Lower leg skin (tissue), 3 donors: ENCODE data around the gene GUCY1A1.

Experiments used
- POLR2A ChIP-seq, 2 donors: fragments of 450-650 bp; IDR thresholded peaks; one replicate each; pipeline ENCODE4 v1.6.1; 2016 to 2017; ENCODE audit warnings: antibody characterized with exemption in 2 of 2, mild to moderate bottlenecking in 1 of 2, moderate library complexity in 1 of 2
- TF ChIP-seq, protein P1 (sequence below), 3 donors: fragments of 450-650 bp; IDR thresholded peaks; one replicate each; pipeline ENCODE4 v1.5.1; 2016; ENCODE audit warnings: antibody characterized with exemption in 3 of 3, mild to moderate bottlenecking in 3 of 3, moderate library complexity in 2 of 3

DNA sequence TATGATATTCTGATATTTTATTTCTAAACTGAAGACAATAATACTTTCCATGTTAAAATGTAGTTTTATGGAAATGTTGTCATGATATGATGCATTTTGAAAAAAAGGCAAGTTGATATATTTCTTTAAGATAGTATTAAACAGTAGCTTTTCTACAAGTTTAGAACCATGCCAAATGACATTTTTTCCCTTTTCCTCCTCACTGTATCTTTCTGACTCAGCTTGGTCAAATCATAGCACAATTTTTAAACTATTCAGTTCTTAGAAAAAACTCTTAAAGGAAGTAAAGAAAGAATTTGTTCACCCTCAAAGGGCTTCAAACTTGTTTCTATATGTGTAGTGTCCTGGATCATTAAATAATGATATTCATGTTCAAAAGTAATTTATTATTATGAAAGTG, 46.0 kb upstream of the GUCY1A1 start:
- no peak for TF ChIP-seq POLR2A (IDR thresholded peaks at IDR 0.05)
- TF ChIP-seq, protein P1, sequence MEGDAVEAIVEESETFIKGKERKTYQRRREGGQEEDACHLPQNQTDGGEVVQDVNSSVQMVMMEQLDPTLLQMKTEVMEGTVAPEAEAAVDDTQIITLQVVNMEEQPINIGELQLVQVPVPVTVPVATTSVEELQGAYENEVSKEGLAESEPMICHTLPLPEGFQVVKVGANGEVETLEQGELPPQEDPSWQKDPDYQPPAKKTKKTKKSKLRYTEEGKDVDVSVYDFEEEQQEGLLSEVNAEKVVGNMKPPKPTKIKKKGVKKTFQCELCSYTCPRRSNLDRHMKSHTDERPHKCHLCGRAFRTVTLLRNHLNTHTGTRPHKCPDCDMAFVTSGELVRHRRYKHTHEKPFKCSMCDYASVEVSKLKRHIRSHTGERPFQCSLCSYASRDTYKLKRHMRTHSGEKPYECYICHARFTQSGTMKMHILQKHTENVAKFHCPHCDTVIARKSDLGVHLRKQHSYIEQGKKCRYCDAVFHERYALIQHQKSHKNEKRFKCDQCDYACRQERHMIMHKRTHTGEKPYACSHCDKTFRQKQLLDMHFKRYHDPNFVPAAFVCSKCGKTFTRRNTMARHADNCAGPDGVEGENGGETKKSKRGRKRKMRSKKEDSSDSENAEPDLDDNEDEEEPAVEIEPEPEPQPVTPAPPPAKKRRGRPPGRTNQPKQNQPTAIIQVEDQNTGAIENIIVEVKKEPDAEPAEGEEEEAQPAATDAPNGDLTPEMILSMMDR (IDR thresholded peaks at IDR 0.05) = no peak
